SKM-1 treated with dmso at 0.1 percent for 144 hours (cell line): Measurements from ENCODE around the gene WDR54.
"Not testable (repeated sequence)": the region's sequence is repeated elsewhere in the genome, so short reads cannot be mapped to it uniquely, and the experiment has no call there.

ENCODE experiments used
- DNase-seq: peaks from one replicate; lab custom pipeline; 2025; ENCODE audit not compliant: unreplicated experiment; lab: John Stamatoyannopoulos, UW

WDR54 gene

DNA sequence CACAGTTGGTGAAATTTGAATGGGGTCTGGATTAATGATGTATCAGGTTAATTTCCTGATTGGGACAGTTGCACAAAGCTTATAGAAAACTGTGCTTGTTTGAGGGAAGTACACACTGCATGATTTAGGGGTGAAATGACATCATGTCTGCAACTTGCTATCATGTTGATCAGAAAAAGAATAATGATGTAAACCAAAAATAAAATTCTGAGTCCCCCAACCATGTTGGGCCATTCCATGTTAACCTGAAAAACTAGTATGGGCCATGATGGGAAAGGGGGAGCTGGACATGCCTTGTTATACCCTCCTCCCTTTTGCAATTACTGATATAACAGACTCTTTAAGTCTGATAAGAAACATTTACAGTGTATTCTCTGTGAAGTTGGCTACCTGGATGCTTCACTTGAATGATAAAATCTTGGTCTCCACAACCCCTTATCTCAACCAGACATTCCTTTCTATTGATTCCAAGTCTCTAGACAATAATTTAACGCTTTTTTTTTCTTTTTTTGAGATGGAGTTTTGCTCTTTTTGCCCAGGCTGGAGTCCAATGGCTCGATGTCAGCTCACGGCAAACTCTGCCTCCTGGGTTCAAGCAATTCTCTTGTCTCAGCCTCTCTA lies 29.1 kb downstream of the WDR54 start:
- no peak for DNase-seq

GRCh38 chr2:74454654-74455511 lies 33.4 kb downstream of the WDR54 start, which contains the start of gene INO80B:
Gene INO80B (plus strand): TSS chr2:74455087. CDS start chr2:74455117, 30 bp downstream.
- peak; percentile 94 for DNase-seq

GRCh38 chr2:74457129-74457548 lies 35.6 kb downstream of the WDR54 start:
- DNase-seq, result no peak

DNA sequence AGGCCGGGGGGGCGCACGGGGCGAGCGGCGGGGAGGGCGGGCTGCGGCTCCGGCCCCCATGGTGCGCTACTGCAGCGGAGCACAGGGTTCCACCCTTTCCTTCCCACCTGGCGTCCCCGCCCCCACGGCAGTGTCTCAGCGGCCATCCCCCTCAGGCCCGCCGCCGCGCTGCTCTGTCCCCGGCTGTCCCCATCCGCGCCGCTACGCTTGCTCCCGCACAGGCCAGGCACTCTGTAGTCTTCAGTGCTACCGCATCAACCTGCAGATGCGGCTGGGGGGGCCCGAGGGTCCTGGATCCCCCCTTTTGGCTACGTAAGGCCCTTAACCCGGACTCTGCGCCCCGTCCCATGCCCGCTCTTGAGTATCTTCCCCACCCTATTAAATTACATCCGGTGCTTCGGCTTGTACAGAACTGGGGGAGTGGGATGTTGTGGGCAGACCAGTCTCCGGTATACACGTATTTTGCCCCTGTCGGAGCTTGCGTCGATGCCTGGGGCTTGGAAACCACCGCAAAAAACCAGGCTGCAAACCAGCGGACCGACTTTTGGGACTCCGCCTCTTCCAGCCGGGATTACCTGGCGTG lies 36.1 kb downstream of the WDR54 start:
- no peak for DNase-seq

GRCh38 chr2:74458132-74458937 lies 36.8 kb downstream of the WDR54 start, which contains the start of gene WBP1:
Gene WBP1 (plus strand): TSS chr2:74458438. CDS start chr2:74458603, 165 bp downstream.
- DNase-seq, result peak; percentile 99

- no peak for DNase-seq
Measured at GRCh38 chr2:74458938-74459363, 37.4 kb downstream of the WDR54 start.

DNA sequence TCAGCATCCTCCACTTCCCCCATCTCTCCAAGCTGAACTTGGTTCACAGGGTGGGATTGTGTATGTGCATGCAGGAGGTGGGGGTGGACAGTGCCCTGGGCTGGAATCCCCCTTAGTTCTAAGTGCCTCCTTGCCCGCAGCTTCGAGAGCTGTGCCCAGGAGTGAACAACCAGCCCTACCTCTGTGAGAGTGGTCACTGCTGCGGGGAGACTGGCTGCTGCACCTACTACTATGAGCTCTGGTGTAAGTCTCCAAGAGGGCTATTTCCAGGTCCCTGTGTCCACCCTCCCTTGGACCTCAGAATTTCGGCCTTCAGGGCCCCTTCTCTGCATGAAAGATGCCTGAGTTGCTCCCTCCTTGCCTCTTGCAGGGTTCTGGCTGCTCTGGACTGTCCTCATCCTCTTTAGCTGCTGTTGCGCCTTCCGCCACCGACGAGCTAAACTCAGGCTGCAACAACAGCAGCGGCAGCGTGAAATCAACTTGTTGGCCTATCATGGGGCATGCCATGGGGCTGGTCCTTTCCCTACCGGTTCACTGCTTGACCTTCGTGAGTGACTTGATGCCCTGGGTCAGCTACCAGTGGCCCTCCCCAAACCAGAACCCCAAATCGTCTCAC lies 38.1 kb downstream of the WDR54 start:
- DNase-seq, result not testable (repeated sequence)

DNA sequence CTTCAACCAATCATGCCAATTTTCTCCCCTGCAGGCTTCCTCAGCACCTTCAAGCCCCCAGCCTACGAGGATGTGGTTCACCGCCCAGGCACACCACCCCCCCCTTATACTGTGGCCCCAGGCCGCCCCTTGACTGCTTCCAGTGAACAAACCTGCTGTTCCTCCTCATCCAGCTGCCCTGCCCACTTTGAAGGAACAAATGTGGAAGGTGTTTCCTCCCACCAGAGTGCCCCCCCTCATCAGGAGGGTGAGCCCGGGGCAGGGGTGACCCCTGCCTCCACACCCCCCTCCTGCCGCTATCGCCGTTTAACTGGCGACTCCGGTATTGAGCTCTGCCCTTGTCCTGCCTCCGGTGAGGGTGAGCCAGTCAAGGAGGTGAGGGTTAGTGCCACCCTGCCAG lies 38.7 kb downstream of the WDR54 start:
- DNase-seq, result not testable (repeated sequence)

GRCh38 chr2:74461187-74462053 lies 39.9 kb downstream of the WDR54 start:
- DNase-seq, result no peak

GRCh38 chr2:74462054-74462785 lies 40.7 kb downstream of the WDR54 start:
- DNase-seq, result no peak

- no peak for DNase-seq
Measured at GRCh38 chr2:74462786-74463105, 41.2 kb downstream of the WDR54 start.

GRCh38 chr2:74464406-74464805 lies 42.9 kb downstream of the WDR54 start:
- no peak for DNase-seq

DNA sequence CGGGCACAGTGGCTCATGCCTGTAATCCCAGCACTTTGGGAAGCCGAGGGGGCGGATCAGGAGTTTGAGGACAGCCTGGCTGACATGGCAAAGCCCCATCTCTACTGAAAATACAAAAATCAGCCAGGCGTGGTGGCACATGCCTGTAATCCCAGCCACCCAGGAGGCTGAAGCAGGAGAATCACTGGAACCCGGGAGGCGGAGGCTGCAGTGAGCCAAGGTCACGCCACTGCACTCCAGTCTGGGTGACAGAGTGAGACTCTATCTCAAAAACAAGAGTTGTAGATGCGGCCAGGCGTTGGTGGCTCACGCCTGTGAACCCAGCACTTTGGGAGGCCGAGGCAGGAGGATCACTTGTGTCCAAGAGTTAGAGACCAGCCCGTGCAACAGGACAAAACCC lies 49.2 kb downstream of the WDR54 start:
- DNase-seq, result not testable (repeated sequence)

- DNase-seq, result no peak
Measured at GRCh38 chr2:74471332-74472065, 50.0 kb downstream of the WDR54 start.

- peak; percentile 82 for DNase-seq
Measured at GRCh38 chr2:74472086-74472944, 50.8 kb downstream of the WDR54 start, which contains the start of gene MRPL53. Gene MRPL53 (minus strand): TSS chr2:74472680. CDS start chr2:74472660, 20 bp downstream.

- DNase-seq, result no peak
Measured at GRCh38 chr2:74472945-74473258, 51.4 kb downstream of the WDR54 start.

- DNase-seq, result no peak
Measured at GRCh38 chr2:74474481-74474880, 53.0 kb downstream of the WDR54 start.
